ENCODE data around the gene USP22. TPM values are rescaled to one million over a fixed set of nuclear protein-coding genes. Genes with fewer than 3 reads are reported as not detected.

USP22 gene
- total RNA-seq, 4 donors from 2014 or later: 87.4 to 128 (median 96.3) TPM

- TF ChIP-seq, protein P1, sequence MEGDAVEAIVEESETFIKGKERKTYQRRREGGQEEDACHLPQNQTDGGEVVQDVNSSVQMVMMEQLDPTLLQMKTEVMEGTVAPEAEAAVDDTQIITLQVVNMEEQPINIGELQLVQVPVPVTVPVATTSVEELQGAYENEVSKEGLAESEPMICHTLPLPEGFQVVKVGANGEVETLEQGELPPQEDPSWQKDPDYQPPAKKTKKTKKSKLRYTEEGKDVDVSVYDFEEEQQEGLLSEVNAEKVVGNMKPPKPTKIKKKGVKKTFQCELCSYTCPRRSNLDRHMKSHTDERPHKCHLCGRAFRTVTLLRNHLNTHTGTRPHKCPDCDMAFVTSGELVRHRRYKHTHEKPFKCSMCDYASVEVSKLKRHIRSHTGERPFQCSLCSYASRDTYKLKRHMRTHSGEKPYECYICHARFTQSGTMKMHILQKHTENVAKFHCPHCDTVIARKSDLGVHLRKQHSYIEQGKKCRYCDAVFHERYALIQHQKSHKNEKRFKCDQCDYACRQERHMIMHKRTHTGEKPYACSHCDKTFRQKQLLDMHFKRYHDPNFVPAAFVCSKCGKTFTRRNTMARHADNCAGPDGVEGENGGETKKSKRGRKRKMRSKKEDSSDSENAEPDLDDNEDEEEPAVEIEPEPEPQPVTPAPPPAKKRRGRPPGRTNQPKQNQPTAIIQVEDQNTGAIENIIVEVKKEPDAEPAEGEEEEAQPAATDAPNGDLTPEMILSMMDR (IDR thresholded peaks at IDR 0.05; ENCODE audit: low read depth): no peak
Observed at GRCh38 chr17:21027031-21027430, 15.8 kb downstream of the USP22 start.

DNA sequence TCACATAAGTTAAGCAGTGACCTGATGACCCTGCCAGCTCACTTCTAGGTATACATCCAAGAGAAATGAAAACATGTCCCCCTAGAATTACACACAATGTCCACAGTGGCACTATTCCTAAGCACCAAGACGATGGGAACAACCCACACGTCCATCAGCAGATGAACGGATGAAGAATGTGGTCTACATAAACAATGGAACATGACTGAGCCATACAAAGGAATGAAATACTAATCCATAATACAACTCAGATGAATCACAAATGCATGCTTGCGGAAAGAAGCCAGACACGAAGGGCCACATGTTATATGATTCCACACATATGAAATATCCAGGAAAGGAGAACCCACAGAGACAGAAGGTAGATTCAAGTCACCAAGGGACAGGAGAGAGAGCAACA lies 17.4 kb downstream of the USP22 start:
- TF ChIP-seq, protein P1 (IDR thresholded peaks at IDR 0.05; ENCODE audit: low read depth): no peak

DNA sequence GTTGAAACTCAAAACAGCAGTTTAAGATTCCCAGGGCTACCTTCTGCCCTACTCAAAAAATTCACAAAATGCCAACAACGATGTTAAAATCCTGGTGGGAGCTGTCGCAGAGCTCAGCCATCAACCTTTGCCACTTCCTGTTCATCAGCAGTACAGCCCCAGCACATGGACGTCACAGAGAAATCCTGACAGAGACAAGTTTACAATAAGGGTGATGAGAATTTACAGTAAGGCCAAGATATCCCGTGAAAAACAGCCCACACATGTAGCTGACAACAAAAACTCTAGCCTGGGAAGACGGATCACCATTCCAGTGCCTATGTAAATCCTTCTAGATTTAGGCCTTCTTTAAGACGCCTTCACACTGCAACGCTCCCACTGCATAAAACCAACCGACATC lies 18.8 kb downstream of the USP22 start:
- TF ChIP-seq, protein P1 (IDR thresholded peaks at IDR 0.05; ENCODE audit: low read depth): no peak

GRCh38 chr17:21021208-21021803 lies 21.5 kb downstream of the USP22 start:
- TF ChIP-seq, protein P1 (IDR thresholded peaks at IDR 0.05; ENCODE audit: low read depth): no peak

- TF ChIP-seq, protein P1 (IDR thresholded peaks at IDR 0.05; ENCODE audit: low read depth): no peak
Observed at GRCh38 chr17:21020622-21021021, 22.2 kb downstream of the USP22 start.

DNA sequence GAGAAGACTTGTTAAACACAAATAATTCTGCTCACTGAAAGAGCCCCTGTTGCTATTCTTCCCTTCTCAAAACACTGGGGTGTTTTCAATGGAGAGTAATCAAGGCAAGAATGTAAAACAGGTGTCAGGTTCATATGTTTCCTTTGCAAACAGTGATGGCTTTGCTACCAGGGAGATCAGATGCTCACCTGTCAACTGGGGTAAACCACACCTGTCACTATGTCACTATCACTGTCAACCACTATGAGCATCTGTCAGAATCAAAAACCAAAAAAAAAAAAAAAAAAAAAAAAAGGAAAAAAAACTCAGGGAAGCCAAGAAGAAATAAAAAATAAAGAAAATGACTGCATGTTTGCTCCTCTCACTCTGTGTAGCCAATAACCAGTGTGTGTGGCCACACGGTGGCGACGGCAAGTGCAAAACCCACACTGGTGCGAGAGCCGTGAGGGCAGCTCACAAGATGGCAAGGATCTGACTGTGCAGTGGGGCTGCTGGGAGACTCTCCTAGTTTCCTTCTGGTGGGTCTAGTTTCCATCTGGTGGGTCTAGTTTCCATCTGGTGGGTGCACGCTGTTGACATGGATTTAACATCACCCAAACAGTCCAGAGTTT lies 22.7 kb downstream of the USP22 start:
- TF ChIP-seq, protein P1 (IDR thresholded peaks at IDR 0.05; ENCODE audit: low read depth): no peak

DNA sequence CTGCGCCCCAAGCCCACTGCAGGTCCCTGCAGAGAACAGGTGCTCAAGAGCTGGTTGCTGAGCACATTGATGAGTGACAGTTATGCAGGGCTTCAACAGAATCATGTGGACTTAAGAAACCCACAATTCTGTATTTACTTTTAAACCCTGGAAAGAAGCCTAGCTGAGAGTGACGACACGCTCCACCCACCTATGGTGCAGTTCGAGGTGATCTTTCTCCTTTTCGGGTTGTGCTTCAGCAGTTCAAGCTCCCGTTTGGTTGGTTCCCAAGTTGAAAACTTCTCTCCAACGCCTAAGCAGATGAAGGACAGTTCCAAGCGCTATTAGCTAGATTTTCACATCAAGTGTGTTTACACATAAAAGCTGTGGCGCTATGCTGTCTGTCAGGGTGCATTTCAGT lies 23.9 kb downstream of the USP22 start:
- TF ChIP-seq, protein P1 (IDR thresholded peaks at IDR 0.05; ENCODE audit: low read depth): no peak

Data from subcutaneous adipose tissue (tissue), 4 donors.